DND-41 (cell line): Measurements from ENCODE around the gene SPATA19.

ENCODE experiments used
- ATAC-seq: fragments of 200-7000 bp; cut with Tn5 transposase; 3 replicates; pipeline ENCODE4 v1.9.1; 2021; ENCODE audit warnings: low read depth; ENCODE audit not compliant: insufficient read depth
- DNase-seq: peaks from one replicate; pipeline ENCODE4 v3.0.0-alpha.2; 2020
- H2AFZ ChIP-seq: 2 replicates; pipeline ENCODE4 v1.6.0; 2012; ENCODE audit warnings: low read depth, low read length
- H3K27ac ChIP-seq: 2 replicates; pipeline ENCODE4 v1.5.1; 2012; ENCODE audit warnings: low read length, inconsistent platforms
- H3K27me3 ChIP-seq: fragments of 200-600 bp; sonication (generic); 2 replicates; pipeline ENCODE4 v1.6.0; 2012; ENCODE audit warnings: low read length, mild to moderate bottlenecking, inconsistent platforms; ENCODE audit not compliant: insufficient read depth, poor library complexity
- H3K36me3 ChIP-seq: 2 replicates; pipeline ENCODE4 v1.5.1; 2012; ENCODE audit warnings: low read length, inconsistent platforms; ENCODE audit not compliant: insufficient read depth
- H3K4me1 ChIP-seq: 2 replicates; pipeline ENCODE4 v1.5.1; 2012; ENCODE audit warnings: mild to moderate bottlenecking, low read length; ENCODE audit not compliant: insufficient read depth
- H3K4me2 ChIP-seq: 2 replicates; pipeline ENCODE4 v1.6.0; 2012; ENCODE audit warnings: mild to moderate bottlenecking, moderate library complexity, low read length, inconsistent platforms; ENCODE audit not compliant: insufficient read depth
- H3K4me3 ChIP-seq, 2 experiments: fragments of 200-600 bp in 1 of 2; shearing (Covaris generic) in 1 of 2; 2 replicates each; pipeline ENCODE4 v1.5.1; 2012 to 2016; ENCODE audit warnings: inconsistent platforms in 2 of 2, low read length in 2 of 2, mild to moderate bottlenecking in 2 of 2, low read depth in 1 of 2, moderate library complexity in 1 of 2
- H3K79me2 ChIP-seq: 2 replicates; pipeline ENCODE4 v1.6.0; 2012; ENCODE audit warnings: low read length, inconsistent platforms; ENCODE audit not compliant: insufficient read depth
- H3K9ac ChIP-seq: 2 replicates; pipeline ENCODE4 v1.6.0; 2012; ENCODE audit warnings: low read depth, mild to moderate bottlenecking, inconsistent platforms, low read length, moderate library complexity
- H3K9me3 ChIP-seq: 2 replicates; pipeline ENCODE4 v1.5.1; 2012; ENCODE audit warnings: low read length, moderate library complexity, mild to moderate bottlenecking, inconsistent platforms; ENCODE audit not compliant: insufficient read depth, severe bottlenecking
- H4K20me1 ChIP-seq: 2 replicates; pipeline ENCODE4 v1.6.0; 2012; ENCODE audit warnings: low read length; ENCODE audit not compliant: insufficient read depth
- CTCF ChIP-seq: IDR thresholded peaks from 2 replicates; pipeline ENCODE4 v1.5.1; 2012; ENCODE audit warnings: borderline replicate concordance, low read length, moderate library complexity, mild to moderate bottlenecking; ENCODE audit not compliant: poor library complexity, severe bottlenecking; ENCODE audit errors: extremely low read depth
- EZH2 ChIP-seq: IDR thresholded peaks from 3 replicates; pipeline ENCODE4 v1.6.1; 2012; ENCODE audit warnings: borderline replicate concordance, low read depth, mild to moderate bottlenecking, moderate library complexity, low read length, inconsistent platforms; ENCODE audit not compliant: severe bottlenecking

SPATA19 gene

GRCh38 chr11:133889188-133889587 lies 43.9 kb upstream of the SPATA19 start:
- Histone ChIP-seq H3K9me3 (no peaks in the 10 kb centered on the region), H3K27ac (no peak overlapping the region), H3K27me3 (peaks cover 32% of the 10 kb centered on the region), H3K4me3 (no peak overlapping the region), H3K9ac (no peak overlapping the region), H3K36me3 (no peaks in the 10 kb centered on the region), H3K4me1 (no peaks in the 10 kb centered on the region), H2AFZ (no peak overlapping the region), H3K4me2 (no peak overlapping the region), H3K79me2 (no peaks in the 10 kb centered on the region), H4K20me1 (no peaks in the 10 kb centered on the region)
- ATAC-seq = no peak
- TF ChIP-seq EZH2 (no peak), CTCF (no peak)
- no peak for DNase-seq

GRCh38 chr11:133887692-133888332 lies 42.5 kb upstream of the SPATA19 start:
- H3K4me2 ChIP-seq = no peak overlapping the region
- H3K27me3 ChIP-seq = peaks cover 32% of the 10 kb centered on the region
- no peak for DNase-seq

GRCh38 chr11:133886029-133886428 lies 40.7 kb upstream of the SPATA19 start:
- H2AFZ ChIP-seq = no peak overlapping the region
- no peak overlapping the region for H3K27ac ChIP-seq
- H3K4me1 ChIP-seq = no peaks in the 10 kb centered on the region
- H3K4me3 ChIP-seq = no peak overlapping the region
- H3K4me2 ChIP-seq = no peak overlapping the region
- no peak overlapping the region for H3K9ac ChIP-seq
- DNase-seq (no peak), ATAC-seq (no peak)
- H3K36me3 ChIP-seq = no peaks in the 10 kb centered on the region
- H4K20me1 ChIP-seq = no peaks in the 10 kb centered on the region
- H3K79me2 ChIP-seq = no peaks in the 10 kb centered on the region
- TF ChIP-seq EZH2 (no peak), CTCF (no peak)
- H3K27me3 ChIP-seq = peaks cover 28% of the 10 kb centered on the region
- H3K9me3 ChIP-seq = no peaks in the 10 kb centered on the region

More at GRCh38 chr11:133887692-133888332, 42.5 kb upstream of the SPATA19 start:
- Histone ChIP-seq H3K4me3 (no peak overlapping the region), H2AFZ (no peak overlapping the region), H3K9ac (no peak overlapping the region), H4K20me1 (no peaks in the 10 kb centered on the region), H3K27ac (no peak overlapping the region), H3K36me3 (no peaks in the 10 kb centered on the region), H3K79me2 (no peaks in the 10 kb centered on the region), H3K9me3 (no peaks in the 10 kb centered on the region), H3K4me1 (no peaks in the 10 kb centered on the region)
- no peak for ATAC-seq
- TF ChIP-seq EZH2 (no peak), CTCF (no peak)

GRCh38 chr11:133872160-133872559 lies 26.8 kb upstream of the SPATA19 start:
- no peaks in the 10 kb centered on the region for H4K20me1 ChIP-seq
- no peak overlapping the region for H2AFZ ChIP-seq
- no peak overlapping the region for H3K9ac ChIP-seq
- no peaks in the 10 kb centered on the region for H3K9me3 ChIP-seq
- no peak overlapping the region for H3K4me2 ChIP-seq
- H3K36me3 ChIP-seq = no peaks in the 10 kb centered on the region
- DNase-seq (no peak), ATAC-seq (no peak)
- no peaks in the 10 kb centered on the region for H3K4me1 ChIP-seq
- TF ChIP-seq CTCF = no peak
- no peak for TF ChIP-seq EZH2
- no peaks in the 10 kb centered on the region for H3K79me2 ChIP-seq
- peaks cover 8% of the 10 kb centered on the region for H3K27me3 ChIP-seq
- no peak overlapping the region for H3K27ac ChIP-seq
- H3K4me3 ChIP-seq = no peak overlapping the region
